KOPT-K1 (cell line): Measurements from ENCODE around the gene RSPH3.
"Not testable (repeated sequence)": the region's sequence is repeated elsewhere in the genome, so short reads cannot be mapped to it uniquely, and the experiment has no call there.

Experiments used
- H3K27ac ChIP-seq: fragments of 200-600 bp; sonication (generic); 2 replicates; pipeline ENCODE4 v1.5.1; 2016; ENCODE audit warnings: antibody characterized with exemption, mild to moderate bottlenecking, low read depth, low read length; ENCODE audit not compliant: poor library complexity, severe bottlenecking
- H3K36me3 ChIP-seq: fragments of 200-600 bp; sonication (generic); 2 replicates; pipeline ENCODE4 v1.5.1; 2017; ENCODE audit warnings: antibody characterized with exemption, mild to moderate bottlenecking, low read length, moderate library complexity; ENCODE audit not compliant: insufficient read depth
- H3K9me3 ChIP-seq: fragments of 200-600 bp; sonication (generic); 2 replicates; pipeline ENCODE4 v1.5.1; 2017; ENCODE audit warnings: antibody characterized with exemption, low read length, mild to moderate bottlenecking; ENCODE audit not compliant: insufficient read depth, poor library complexity, severe bottlenecking

Gene RSPH3

DNA sequence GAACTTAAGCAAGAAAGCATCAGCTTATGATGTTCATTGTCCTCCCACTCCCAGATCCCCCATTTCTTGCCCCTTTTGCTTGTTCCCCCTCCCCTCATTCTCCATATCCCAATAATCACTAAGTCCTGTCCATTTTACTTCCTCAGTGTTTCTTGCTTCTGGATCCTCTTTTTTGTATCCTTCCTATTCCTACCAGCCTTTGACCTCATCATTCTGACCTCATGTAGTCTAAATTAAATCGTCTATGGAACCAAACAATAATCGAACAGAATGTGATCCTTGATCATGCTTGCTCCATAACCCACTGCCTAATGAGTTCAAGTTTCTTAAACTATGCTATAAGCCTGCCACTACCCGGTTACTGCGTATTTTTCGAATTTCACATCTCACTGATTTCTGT, 5.4 kb upstream of the RSPH3 start:
- Histone ChIP-seq H3K27ac (no peak overlapping the region), H3K36me3 (no peaks in the 10 kb centered on the region), H3K9me3 (no peaks in the 10 kb centered on the region)

GRCh38 chr6:159004592-159004991, 4.6 kb upstream of the RSPH3 start:
- H3K27ac ChIP-seq: no peak overlapping the region
- no peaks in the 10 kb centered on the region for H3K9me3 ChIP-seq
- no peaks in the 10 kb centered on the region for H3K36me3 ChIP-seq

DNA sequence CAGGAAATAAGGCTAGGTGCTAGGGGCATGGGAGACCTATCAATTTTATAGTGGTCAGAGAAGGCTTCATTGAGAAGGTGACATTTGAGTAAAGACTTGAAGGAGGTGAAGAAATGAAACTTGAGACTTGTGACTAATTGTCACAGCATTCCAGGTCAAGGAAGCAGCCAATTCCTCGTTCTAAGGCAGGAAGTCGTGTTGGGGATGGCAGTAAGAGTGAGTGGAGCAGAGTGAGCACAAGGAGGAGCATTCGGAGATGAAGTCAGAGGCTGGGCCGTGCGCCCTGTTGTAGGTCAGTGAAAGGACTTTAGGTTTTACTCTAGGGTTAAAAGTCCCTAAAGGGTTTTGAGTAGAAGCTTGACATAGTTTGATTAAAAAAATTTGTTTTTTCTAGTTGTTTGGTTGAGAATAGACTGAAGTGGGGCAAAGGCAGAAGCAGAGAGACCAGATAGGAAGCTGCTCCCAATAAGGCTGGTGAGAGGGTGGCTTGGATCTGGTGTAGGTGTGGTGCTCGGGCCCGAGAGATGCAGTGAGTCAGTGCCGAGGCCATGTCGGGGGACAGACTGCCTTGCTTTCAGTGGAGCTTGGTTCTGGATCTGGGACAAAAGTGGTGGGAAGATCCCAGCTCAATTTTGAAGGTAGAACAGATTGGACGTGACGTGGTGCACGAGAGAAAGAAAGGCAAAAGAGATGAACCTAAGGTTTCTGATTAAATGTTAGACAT, 2.6 kb upstream of the RSPH3 start:
- Histone ChIP-seq H3K27ac (no peak overlapping the region), H3K9me3 (no peaks in the 10 kb centered on the region), H3K36me3 (no peaks in the 10 kb centered on the region)

DNA sequence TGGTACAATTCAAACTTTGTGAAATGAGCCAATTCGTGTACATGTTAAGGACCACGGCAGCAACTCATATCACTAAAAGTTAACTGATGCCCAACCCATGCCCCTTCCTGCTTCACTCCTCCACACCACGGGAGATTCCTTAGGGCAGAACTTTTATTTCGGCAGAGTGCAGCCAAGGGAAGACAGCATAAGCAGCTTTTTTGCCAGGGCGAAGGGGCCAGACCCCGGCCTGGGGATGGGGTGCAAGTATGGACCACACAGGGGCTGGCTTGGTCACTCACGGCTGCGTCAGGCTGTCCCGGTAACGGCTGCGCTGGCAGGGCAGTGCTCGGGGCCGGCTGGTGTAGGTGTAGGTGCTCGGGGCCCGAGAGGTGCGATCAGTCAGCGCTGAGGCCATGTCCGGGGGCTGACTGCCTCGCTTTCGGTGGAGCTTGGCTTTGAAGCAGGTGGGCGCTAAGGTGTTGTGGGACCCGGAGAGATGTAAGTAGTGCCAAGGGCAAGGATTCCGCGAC, 792 bp downstream of the RSPH3 start:
- Histone ChIP-seq H3K9me3 (no peaks in the 10 kb centered on the region), H3K36me3 (no peaks in the 10 kb centered on the region), H3K27ac (peak overlapping the region; percentile 80)

GRCh38 chr6:158996856-158997255, 3.1 kb downstream of the RSPH3 start:
- Histone ChIP-seq H3K36me3 (no peaks in the 10 kb centered on the region), H3K9me3 (no peaks in the 10 kb centered on the region), H3K27ac (no peak overlapping the region)

DNA sequence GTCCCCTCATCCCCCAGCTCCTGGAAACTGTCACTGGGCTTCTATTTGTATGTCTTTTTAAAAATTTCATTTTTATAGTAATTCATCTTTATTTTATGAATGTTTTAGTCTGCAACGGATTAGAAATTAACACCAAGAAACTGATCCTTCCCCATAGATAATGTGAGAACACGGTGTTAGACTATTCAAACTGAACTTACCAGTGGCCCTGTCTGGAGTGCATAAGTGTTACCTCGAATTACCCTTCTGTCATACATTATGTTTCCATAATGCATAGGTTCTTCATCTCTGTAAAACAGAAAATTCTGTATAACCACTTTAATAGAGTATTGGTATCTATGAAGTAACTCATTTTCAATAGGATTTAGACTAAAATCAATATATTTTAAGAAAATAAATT, 6.4 kb downstream of the RSPH3 start:
- H3K36me3 ChIP-seq: no peaks in the 10 kb centered on the region
- H3K27ac ChIP-seq: no peak overlapping the region
- H3K9me3 ChIP-seq: peaks cover 2% of the 10 kb centered on the region

DNA sequence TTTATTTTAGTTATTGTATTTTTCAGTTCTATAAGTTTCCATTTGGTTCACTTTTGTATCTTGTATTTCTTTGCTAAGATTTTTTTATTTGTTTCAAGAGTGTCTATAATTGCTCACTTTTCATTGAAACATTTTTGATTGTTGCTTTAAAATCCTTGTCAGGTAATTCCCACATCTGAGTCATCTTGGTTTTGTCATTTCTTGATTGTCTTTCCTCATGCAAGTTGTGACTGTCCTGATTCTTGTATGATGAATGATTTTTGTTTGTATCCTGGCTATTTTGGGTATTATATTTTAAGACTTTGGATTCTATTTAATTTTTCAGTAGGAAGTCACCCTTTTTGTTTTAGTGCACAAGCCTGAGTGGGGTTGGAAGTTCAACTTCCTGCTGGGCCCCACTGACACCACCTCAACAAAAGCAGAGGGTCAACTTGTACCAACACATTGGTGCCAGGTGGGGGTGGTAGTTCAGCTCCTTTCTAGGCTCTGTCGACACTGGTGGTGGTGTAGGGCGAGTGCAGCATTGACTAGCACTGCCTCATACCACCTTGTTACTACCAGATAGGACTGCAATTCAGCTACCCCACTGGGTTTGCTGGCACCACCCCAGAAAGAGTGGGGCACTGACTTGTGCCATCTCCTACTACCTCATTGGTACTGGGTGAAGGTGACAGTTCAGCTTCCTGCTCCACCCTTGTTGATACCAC, 8.8 kb downstream of the RSPH3 start:
- peaks cover 7% of the 10 kb centered on the region for H3K9me3 ChIP-seq
- H3K27ac ChIP-seq: no peak overlapping the region
- no peaks in the 10 kb centered on the region for H3K36me3 ChIP-seq

- H3K36me3 ChIP-seq, H3K9me3 ChIP-seq, H3K27ac ChIP-seq: not testable (repeated sequence)
These were observed 10.3 kb downstream of the RSPH3 start for GRCh38 chr6:158989711-158990110.

DNA sequence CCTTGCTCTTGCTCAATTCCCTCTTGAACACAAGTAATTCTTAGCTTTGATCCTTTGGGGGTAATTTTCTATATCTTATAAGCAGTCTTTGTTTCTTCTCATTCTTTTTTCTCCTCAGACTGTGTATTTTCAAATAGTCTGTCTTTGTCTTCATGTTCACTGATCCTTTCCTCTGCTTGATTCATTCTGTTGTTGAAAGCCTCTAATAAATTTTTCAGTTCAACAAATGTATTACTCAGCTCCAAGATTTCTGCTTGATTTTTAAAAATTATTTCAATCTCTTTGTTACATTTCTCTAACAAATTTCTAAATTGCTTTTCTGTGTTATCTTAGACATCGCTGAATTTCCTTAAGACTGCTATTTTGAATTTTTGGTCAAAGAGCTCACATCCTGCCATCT, 11.5 kb downstream of the RSPH3 start:
- peaks cover 7% of the 10 kb centered on the region for H3K9me3 ChIP-seq
- H3K27ac ChIP-seq: no peak overlapping the region
- H3K36me3 ChIP-seq: no peaks in the 10 kb centered on the region

DNA sequence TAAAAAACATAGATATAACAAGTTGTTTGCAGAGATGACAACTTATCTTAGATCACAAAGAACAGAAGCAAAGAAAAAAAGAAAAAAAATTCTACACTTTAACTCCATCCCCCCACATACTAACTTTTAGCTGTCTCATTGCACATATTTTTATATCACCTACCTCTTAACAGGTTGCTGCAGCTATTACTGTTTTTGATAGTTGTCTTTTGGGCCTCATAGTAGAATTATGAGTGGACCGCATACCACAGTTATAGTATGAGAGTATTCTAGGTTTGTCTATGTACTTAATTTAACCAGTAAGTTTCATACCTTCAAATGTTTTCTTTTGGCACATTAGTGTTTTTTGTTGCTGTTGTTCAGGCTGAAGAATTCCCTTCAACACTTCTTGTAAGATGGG, 12.3 kb downstream of the RSPH3 start:
- Histone ChIP-seq H3K9me3 (peaks cover 7% of the 10 kb centered on the region), H3K27ac (no peak overlapping the region), H3K36me3 (no peaks in the 10 kb centered on the region)

- no peak overlapping the region for H3K27ac ChIP-seq
- H3K9me3 ChIP-seq: no peaks in the 10 kb centered on the region
- no peaks in the 10 kb centered on the region for H3K36me3 ChIP-seq
These were observed 21.2 kb downstream of the RSPH3 start for GRCh38 chr6:158978757-158979156.

DNA sequence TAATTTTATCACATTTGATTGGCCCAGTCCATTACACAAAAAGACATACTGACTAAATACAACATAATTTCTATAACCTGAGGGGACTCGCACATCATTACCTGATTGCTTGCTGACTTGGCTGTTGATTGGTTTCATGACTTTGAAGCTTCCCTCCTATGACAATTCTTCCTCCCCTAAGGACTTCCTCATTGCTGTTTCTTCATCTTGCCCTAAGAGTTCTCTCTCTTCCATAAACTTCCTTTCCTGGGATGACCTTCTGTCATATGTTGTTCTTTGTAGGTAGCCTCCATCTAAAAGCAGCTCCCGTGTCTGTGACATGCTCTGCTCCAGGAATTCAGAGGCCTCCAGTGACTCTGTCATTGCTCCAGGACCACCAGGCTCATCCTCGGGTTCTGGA, 22.6 kb downstream of the RSPH3 start:
- H3K36me3 ChIP-seq: no peaks in the 10 kb centered on the region
- H3K9me3 ChIP-seq: no peaks in the 10 kb centered on the region
- H3K27ac ChIP-seq: no peak overlapping the region

GRCh38 chr6:158972241-158973233, 27.5 kb downstream of the RSPH3 start:
- H3K27ac ChIP-seq: no peak overlapping the region
- no peaks in the 10 kb centered on the region for H3K36me3 ChIP-seq
- H3K9me3 ChIP-seq: peaks cover 21% of the 10 kb centered on the region

- Histone ChIP-seq H3K36me3 (no peaks in the 10 kb centered on the region), H3K27ac (no peak overlapping the region), H3K9me3 (peaks cover 21% of the 10 kb centered on the region)
These were observed 29.2 kb downstream of the RSPH3 start for GRCh38 chr6:158970640-158971275.
